GM23338 (cell line): Measurements from ENCODE around the gene PURA. TPM values are rescaled to one million over a fixed set of nuclear protein-coding genes. Genes with fewer than 3 reads are reported as not detected.

Experiments
- ATAC-seq: fragments of 200-7000 bp; cut with Tn5 transposase; 3 replicates; pipeline ENCODE4 v1.9.1; 2020
- DNase-seq: peaks from one replicate; pipeline ENCODE4 v3.0.0-alpha.2; 2015; ENCODE audit warnings: low spot score
- H2AFZ ChIP-seq: fragments of 200-600 bp; sonication (generic); 2 replicates; pipeline ENCODE4 v1.8.0; 2016; ENCODE audit warnings: antibody characterized with exemption, mild to moderate bottlenecking, moderate library complexity
- H3F3A ChIP-seq: fragments of 200-600 bp; sonication (generic); replicated peaks from 2 replicates; pipeline ENCODE4 v1.8.0; 2017; ENCODE audit warnings: antibody characterized with exemption, mixed run types, low read depth
- H3K27ac ChIP-seq: fragments of 200-600 bp; sonication (generic); 2 replicates; pipeline ENCODE4 v1.6.1; 2016; ENCODE audit warnings: low read depth
- H3K27me3 ChIP-seq: fragments of 200-600 bp; sonication (generic); 2 replicates; pipeline ENCODE4 v1.8.0; 2016; ENCODE audit warnings: mild to moderate bottlenecking, mixed run types, moderate library complexity; ENCODE audit not compliant: insufficient read depth
- H3K36me3 ChIP-seq: fragments of 200-600 bp; sonication (generic); 2 replicates; pipeline ENCODE4 v1.8.0; 2016; ENCODE audit warnings: mild to moderate bottlenecking; ENCODE audit not compliant: insufficient read depth
- H3K4me1 ChIP-seq: fragments of 200-600 bp; sonication (generic); 2 replicates; pipeline ENCODE4 v1.8.0; 2016; ENCODE audit warnings: mild to moderate bottlenecking, moderate library complexity; ENCODE audit not compliant: insufficient read depth
- H3K4me2 ChIP-seq: fragments of 200-600 bp; sonication (generic); 2 replicates; pipeline ENCODE4 v1.7.1; 2017; ENCODE audit warnings: mixed run types
- H3K4me3 ChIP-seq: fragments of 200-600 bp; sonication (generic); 2 replicates; pipeline ENCODE4 v1.6.1; 2016; ENCODE audit warnings: mixed run types
- H3K79me2 ChIP-seq: fragments of 200-600 bp; sonication (generic); replicated peaks from 2 replicates; pipeline ENCODE4 v1.8.0; 2017; ENCODE audit warnings: mild to moderate bottlenecking; ENCODE audit not compliant: insufficient read depth
- H3K9me2 ChIP-seq: fragments of 200-600 bp; sonication (generic); 2 replicates; pipeline ENCODE4 v1.8.0; 2017; ENCODE audit not compliant: insufficient read depth
- H4K20me1 ChIP-seq: fragments of 200-600 bp; sonication (generic); replicated peaks from 2 replicates; pipeline ENCODE4 v1.8.0; 2017; ENCODE audit warnings: mild to moderate bottlenecking; ENCODE audit not compliant: insufficient read depth
- H3K27ac Mint-ChIP-seq: 2 replicates; pipeline ENCODE4 v1.8.0; 2020; ENCODE audit warnings: inconsistent platforms, mild to moderate bottlenecking, moderate library complexity, mixed read lengths
- H3K27me3 Mint-ChIP-seq: 3 replicates; pipeline ENCODE4 v1.8.0; 2022; ENCODE audit warnings: low read depth, mild to moderate bottlenecking, moderate library complexity, mixed read lengths, inconsistent platforms; ENCODE audit not compliant: insufficient read depth, poor library complexity
- H3K36me3 Mint-ChIP-seq: 3 replicates; pipeline ENCODE4 v1.8.0; 2021; ENCODE audit warnings: low read depth, mild to moderate bottlenecking, inconsistent platforms, moderate library complexity, mixed read lengths
- H3K4me1 Mint-ChIP-seq: 3 replicates; pipeline ENCODE4 v1.8.0; 2020; ENCODE audit warnings: mild to moderate bottlenecking, inconsistent platforms, mixed read lengths
- H3K4me3 Mint-ChIP-seq: 3 replicates; pipeline ENCODE4 v1.8.0; 2021; ENCODE audit warnings: moderate library complexity, mild to moderate bottlenecking, inconsistent platforms, mixed read lengths
- H3K9me3 Mint-ChIP-seq: 3 replicates; pipeline ENCODE4 v1.8.0; 2020; ENCODE audit warnings: moderate library complexity, mild to moderate bottlenecking, inconsistent platforms, mixed read lengths
- polyA plus RNA-seq: library from polyadenylated mRNA; unstranded; fragments of >200 nt; fragmentation: Nextera tagmentation; extraction: Ambion mirVana; gene quantifications from 2 replicates; pipeline ENCODE4 v1.2.1, GENCODE V29; 2016
- total RNA-seq: library from RNA; depleted of rRNA; stranded (reverse); fragments of >200 nt; shearing (Covaris generic); gene quantifications from 2 replicates; pipeline ENCODE4 v1.2.3, GENCODE V29; 2014
- TF ChIP-seq, protein P1 (sequence below): fragments of 250-450 bp; sonication (Bioruptor Pico); IDR thresholded peaks from 2 replicates; pipeline ENCODE4 v1.5.0; 2020; ENCODE audit warnings: mild to moderate bottlenecking, moderate library complexity
- TF ChIP-seq, protein P2 (sequence below): IDR thresholded peaks from 2 replicates; pipeline ENCODE4 v1.6.1; 2016; ENCODE audit warnings: antibody characterized with exemption

PURA gene
- total and polyA plus RNA-seq, 2 experiments from 2014 or later, result 1.5 to 2.3 TPM

DNA sequence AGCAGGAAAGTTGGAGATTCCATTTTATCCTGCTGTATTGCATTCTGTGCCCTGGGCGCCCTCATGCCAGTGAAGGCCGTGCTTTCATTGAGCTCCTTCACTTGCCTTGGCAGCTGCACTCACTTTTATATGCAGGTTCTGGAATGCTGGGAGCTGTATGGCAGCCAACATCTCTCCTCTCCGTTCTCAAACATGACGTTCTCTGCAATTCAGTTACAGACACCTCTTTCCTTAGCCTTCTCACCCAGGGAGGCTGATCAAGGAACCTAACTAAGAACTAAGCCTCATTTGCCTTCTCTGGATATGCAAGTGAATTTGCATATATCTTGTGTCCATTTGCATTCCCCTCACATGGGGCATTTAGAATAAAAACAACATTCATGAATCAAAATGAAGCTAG is 29.4 kb upstream of the PURA start (continued):
- TF ChIP-seq, protein P1, sequence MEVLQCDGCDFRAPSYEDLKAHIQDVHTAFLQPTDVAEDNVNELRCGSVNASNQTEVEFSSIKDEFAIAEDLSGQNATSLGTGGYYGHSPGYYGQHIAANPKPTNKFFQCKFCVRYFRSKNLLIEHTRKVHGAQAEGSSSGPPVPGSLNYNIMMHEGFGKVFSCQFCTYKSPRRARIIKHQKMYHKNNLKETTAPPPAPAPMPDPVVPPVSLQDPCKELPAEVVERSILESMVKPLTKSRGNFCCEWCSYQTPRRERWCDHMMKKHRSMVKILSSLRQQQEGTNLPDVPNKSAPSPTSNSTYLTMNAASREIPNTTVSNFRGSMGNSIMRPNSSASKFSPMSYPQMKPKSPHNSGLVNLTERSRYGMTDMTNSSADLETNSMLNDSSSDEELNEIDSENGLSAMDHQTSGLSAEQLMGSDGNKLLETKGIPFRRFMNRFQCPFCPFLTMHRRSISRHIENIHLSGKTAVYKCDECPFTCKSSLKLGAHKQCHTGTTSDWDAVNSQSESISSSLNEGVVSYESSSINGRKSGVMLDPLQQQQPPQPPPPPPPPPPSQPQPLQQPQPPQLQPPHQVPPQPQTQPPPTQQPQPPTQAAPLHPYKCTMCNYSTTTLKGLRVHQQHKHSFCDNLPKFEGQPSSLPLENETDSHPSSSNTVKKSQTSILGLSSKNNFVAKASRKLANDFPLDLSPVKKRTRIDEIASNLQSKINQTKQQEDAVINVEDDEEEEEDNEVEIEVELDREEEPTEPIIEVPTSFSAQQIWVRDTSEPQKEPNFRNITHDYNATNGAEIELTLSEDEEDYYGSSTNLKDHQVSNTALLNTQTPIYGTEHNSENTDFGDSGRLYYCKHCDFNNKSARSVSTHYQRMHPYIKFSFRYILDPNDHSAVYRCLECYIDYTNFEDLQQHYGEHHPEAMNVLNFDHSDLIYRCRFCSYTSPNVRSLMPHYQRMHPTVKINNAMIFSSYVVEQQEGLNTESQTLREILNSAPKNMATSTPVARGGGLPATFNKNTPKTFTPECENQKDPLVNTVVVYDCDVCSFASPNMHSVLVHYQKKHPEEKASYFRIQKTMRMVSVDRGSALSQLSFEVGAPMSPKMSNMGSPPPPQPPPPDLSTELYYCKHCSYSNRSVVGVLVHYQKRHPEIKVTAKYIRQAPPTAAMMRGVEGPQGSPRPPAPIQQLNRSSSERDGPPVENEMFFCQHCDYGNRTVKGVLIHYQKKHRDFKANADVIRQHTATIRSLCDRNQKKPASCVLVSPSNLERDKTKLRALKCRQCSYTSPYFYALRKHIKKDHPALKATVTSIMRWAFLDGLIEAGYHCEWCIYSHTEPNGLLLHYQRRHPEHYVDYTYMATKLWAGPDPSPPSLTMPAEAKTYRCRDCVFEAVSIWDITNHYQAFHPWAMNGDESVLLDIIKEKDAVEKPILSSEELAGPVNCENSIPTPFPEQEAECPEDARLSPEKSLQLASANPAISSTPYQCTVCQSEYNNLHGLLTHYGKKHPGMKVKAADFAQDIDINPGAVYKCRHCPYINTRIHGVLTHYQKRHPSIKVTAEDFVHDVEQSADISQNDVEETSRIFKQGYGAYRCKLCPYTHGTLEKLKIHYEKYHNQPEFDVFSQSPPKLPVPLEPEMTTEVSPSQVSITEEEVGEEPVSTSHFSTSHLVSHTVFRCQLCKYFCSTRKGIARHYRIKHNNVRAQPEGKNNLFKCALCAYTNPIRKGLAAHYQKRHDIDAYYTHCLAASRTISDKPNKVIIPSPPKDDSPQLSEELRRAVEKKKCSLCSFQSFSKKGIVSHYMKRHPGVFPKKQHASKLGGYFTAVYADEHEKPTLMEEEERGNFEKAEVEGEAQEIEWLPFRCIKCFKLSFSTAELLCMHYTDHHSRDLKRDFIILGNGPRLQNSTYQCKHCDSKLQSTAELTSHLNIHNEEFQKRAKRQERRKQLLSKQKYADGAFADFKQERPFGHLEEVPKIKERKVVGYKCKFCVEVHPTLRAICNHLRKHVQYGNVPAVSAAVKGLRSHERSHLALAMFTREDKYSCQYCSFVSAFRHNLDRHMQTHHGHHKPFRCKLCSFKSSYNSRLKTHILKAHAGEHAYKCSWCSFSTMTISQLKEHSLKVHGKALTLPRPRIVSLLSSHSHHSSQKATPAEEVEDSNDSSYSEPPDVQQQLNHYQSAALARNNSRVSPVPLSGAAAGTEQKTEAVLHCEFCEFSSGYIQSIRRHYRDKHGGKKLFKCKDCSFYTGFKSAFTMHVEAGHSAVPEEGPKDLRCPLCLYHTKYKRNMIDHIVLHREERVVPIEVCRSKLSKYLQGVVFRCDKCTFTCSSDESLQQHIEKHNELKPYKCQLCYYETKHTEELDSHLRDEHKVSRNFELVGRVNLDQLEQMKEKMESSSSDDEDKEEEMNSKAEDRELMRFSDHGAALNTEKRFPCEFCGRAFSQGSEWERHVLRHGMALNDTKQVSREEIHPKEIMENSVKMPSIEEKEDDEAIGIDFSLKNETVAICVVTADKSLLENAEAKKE (CRISPR knock-in tag), result no peak

DNA sequence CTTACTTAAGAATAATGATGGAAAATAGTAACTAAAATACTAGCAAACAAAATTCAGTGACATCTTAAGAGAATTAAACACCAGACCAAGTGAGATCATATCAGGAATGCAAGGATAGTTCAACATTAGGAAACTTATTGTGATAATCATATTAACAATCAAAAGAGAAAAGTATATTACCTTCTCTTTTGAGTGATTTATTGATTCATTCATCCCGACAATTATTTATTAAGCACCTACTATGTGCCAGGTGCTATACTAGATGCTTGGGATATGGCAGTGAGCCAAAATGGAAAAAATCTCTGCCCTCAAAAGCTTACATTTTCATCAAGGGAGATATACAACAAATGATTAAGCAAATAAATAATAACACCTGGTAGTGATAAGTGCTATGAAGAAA is 23.7 kb upstream of the PURA start:
- no peaks in the 10 kb centered on the region for H3K9me3 Mint-ChIP-seq
- Histone ChIP-seq H3F3A (no peaks in the 10 kb centered on the region), H4K20me1 (no peaks in the 10 kb centered on the region), H3K27me3 (peaks cover 7% of the 10 kb centered on the region; the same call in 1 of the 2 replicates), H3K36me3 (no peaks in the 10 kb centered on the region), H2AFZ (no peak overlapping the region), H3K4me2 (no peak overlapping the region), H3K4me3 (no peak overlapping the region), H3K9me2 (no peaks in the 10 kb centered on the region), H3K27ac (no peak overlapping the region), H3K4me1 (no peaks in the 10 kb centered on the region), H3K79me2 (no peaks in the 10 kb centered on the region)
- DNase-seq (no peak), ATAC-seq (no peak)
- peaks cover 2% of the 10 kb centered on the region for H3K27me3 Mint-ChIP-seq
- H3K36me3 Mint-ChIP-seq, result no peaks in the 10 kb centered on the region
- no peak overlapping the region for H3K4me3 Mint-ChIP-seq
- H3K27ac Mint-ChIP-seq, result no peak overlapping the region
- no peaks in the 10 kb centered on the region for H3K4me1 Mint-ChIP-seq
- TF ChIP-seq, protein P2, sequence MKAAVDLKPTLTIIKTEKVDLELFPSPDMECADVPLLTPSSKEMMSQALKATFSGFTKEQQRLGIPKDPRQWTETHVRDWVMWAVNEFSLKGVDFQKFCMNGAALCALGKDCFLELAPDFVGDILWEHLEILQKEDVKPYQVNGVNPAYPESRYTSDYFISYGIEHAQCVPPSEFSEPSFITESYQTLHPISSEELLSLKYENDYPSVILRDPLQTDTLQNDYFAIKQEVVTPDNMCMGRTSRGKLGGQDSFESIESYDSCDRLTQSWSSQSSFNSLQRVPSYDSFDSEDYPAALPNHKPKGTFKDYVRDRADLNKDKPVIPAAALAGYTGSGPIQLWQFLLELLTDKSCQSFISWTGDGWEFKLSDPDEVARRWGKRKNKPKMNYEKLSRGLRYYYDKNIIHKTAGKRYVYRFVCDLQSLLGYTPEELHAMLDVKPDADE, result no peak
- TF ChIP-seq, protein P1 (CRISPR knock-in tag), result no peak
